ENCODE results near the gene CMIP.

Gene CMIP

GRCh38 chr16:81491541-81492188, 47.1 kb downstream of the CMIP start:
- no peak for TF ChIP-seq GATA2 (IDR thresholded peaks at IDR 0.05; ENCODE audit: low read depth, low read length)
- no peak for TF ChIP-seq GATA3 (IDR thresholded peaks at IDR 0.05; ENCODE audit: low read depth, low read length)

GRCh38 chr16:81492311-81492761, 47.7 kb downstream of the CMIP start:
- no peak for TF ChIP-seq GATA2 (IDR thresholded peaks at IDR 0.05; ENCODE audit: low read depth, low read length)
- TF ChIP-seq GATA3 (IDR thresholded peaks at IDR 0.05; ENCODE audit: low read depth, low read length) = no peak

- TF ChIP-seq GATA2 (IDR thresholded peaks at IDR 0.05; ENCODE audit: low read depth, low read length) (no peak), GATA3 (IDR thresholded peaks at IDR 0.05; ENCODE audit: low read depth, low read length) (no peak)
Observed at GRCh38 chr16:81492965-81493754, 48.6 kb downstream of the CMIP start.

- no peak for TF ChIP-seq GATA2 (IDR thresholded peaks at IDR 0.05; ENCODE audit: low read depth, low read length)
- TF ChIP-seq GATA3 (IDR thresholded peaks at IDR 0.05; ENCODE audit: low read depth, low read length) = no peak
Observed at GRCh38 chr16:81493755-81494433, 49.3 kb downstream of the CMIP start.

- TF ChIP-seq GATA2 (IDR thresholded peaks at IDR 0.05; ENCODE audit: low read depth, low read length) (no peak), GATA3 (IDR thresholded peaks at IDR 0.05; ENCODE audit: low read depth, low read length) (no peak)
Observed at GRCh38 chr16:81494434-81494806, 49.8 kb downstream of the CMIP start.

GRCh38 chr16:81494888-81495287, 50.3 kb downstream of the CMIP start:
- TF ChIP-seq GATA3 (IDR thresholded peaks at IDR 0.05; ENCODE audit: low read depth, low read length) = no peak
- TF ChIP-seq GATA2 (IDR thresholded peaks at IDR 0.05; ENCODE audit: low read depth, low read length) = no peak

- TF ChIP-seq GATA2 (IDR thresholded peaks at IDR 0.05; ENCODE audit: low read depth, low read length) (no peak), GATA3 (IDR thresholded peaks at IDR 0.05; ENCODE audit: low read depth, low read length) (no peak)
Observed at GRCh38 chr16:81495321-81496234, 51.0 kb downstream of the CMIP start.

- TF ChIP-seq GATA2 (IDR thresholded peaks at IDR 0.05; ENCODE audit: low read depth, low read length) (no peak), GATA3 (IDR thresholded peaks at IDR 0.05; ENCODE audit: low read depth, low read length) (no peak)
Observed at GRCh38 chr16:81496321-81496720, 51.7 kb downstream of the CMIP start.

- no peak for TF ChIP-seq GATA3 (IDR thresholded peaks at IDR 0.05; ENCODE audit: low read depth, low read length)
- no peak for TF ChIP-seq GATA2 (IDR thresholded peaks at IDR 0.05; ENCODE audit: low read depth, low read length)
Observed at GRCh38 chr16:81496742-81497141, 52.1 kb downstream of the CMIP start.

GRCh38 chr16:81497690-81498089, 53.1 kb downstream of the CMIP start:
- TF ChIP-seq GATA2 (IDR thresholded peaks at IDR 0.05; ENCODE audit: low read depth, low read length) = no peak
- no peak for TF ChIP-seq GATA3 (IDR thresholded peaks at IDR 0.05; ENCODE audit: low read depth, low read length)

- TF ChIP-seq GATA3 (IDR thresholded peaks at IDR 0.05; ENCODE audit: low read depth, low read length) = no peak
- no peak for TF ChIP-seq GATA2 (IDR thresholded peaks at IDR 0.05; ENCODE audit: low read depth, low read length)
Observed at GRCh38 chr16:81498351-81498750, 53.7 kb downstream of the CMIP start.

GRCh38 chr16:81499576-81500380, 55.2 kb downstream of the CMIP start:
- no peak for TF ChIP-seq GATA2 (IDR thresholded peaks at IDR 0.05; ENCODE audit: low read depth, low read length)
- TF ChIP-seq GATA3 (IDR thresholded peaks at IDR 0.05; ENCODE audit: low read depth, low read length) = no peak

Measured in SH-SY5Y (cell line).